ENCODE measurements around the gene TMEM9B.

- TF ChIP-seq CTCF (IDR thresholded peaks at IDR 0.05) (no peak), POLR2A (IDR thresholded peaks at IDR 0.05) (no peak)
Measured at GRCh38 chr11:8914661-8915018, 49.6 kb downstream of the TMEM9B start.
